A673 (cell line): ENCODE data around the gene FRMD4A. TPM values are rescaled to one million over a fixed set of nuclear protein-coding genes. Genes with fewer than 3 reads are reported as not detected.

ENCODE experiments used
- BruUV-seq: library from RNA; stranded (reverse); fragments of 400-500 nt; replicated peaks from 2 replicates; lab custom pipeline; 2021; lab: Mats Ljungman, UMichigan
- CTCF ChIA-PET: fragments of 300-600 bp; sonication (Branson Sonifier 250); formaldehyde crosslinking; loops from one replicate; lab custom pipeline; 2022; ENCODE audit warnings: antibody characterized with exemption; lab: Charles Lee
- POLR2A ChIA-PET: fragments of 300-600 bp; sonication (Branson Sonifier 250); formaldehyde crosslinking; loops from one replicate; lab custom pipeline; 2022; ENCODE audit warnings: antibody characterized with exemption; ENCODE audit not compliant: low non-redundant PET; lab: Charles Lee
- DNase-seq: peaks from one replicate; pipeline ENCODE4 v3.0.0-alpha.2; 2015; ENCODE audit warnings: low spot score
- H3K27ac ChIP-seq: fragments of 200-600 bp; sonication (generic); 2 replicates; pipeline ENCODE4 v1.5.1; 2016; ENCODE audit warnings: mixed run types, low read depth, mild to moderate bottlenecking, mixed read lengths, antibody characterized with exemption, low read length; ENCODE audit not compliant: poor library complexity, severe bottlenecking
- H3K27me3 ChIP-seq: fragments of 200-600 bp; sonication (generic); replicated peaks from 2 replicates; pipeline ENCODE4 v1.6.1; 2017; ENCODE audit warnings: mixed run types, low read depth, mild to moderate bottlenecking, mixed read lengths, antibody characterized with exemption, low read length; ENCODE audit not compliant: insufficient read depth, poor library complexity
- H3K36me3 ChIP-seq: fragments of 200-600 bp; sonication (generic); 2 replicates; pipeline ENCODE4 v1.6.1; 2016; ENCODE audit warnings: mixed run types, mild to moderate bottlenecking, mixed read lengths, antibody characterized with exemption, low read length; ENCODE audit not compliant: insufficient read depth, poor library complexity, severe bottlenecking
- H3K4me1 ChIP-seq: fragments of 200-600 bp; sonication (generic); 2 replicates; pipeline ENCODE4 v1.6.1; 2017; ENCODE audit warnings: mixed run types, mild to moderate bottlenecking, mixed read lengths, antibody characterized with exemption, low read length; ENCODE audit not compliant: insufficient read depth, poor library complexity, severe bottlenecking
- H3K4me3 ChIP-seq: fragments of 200-600 bp; sonication (generic); 2 replicates; pipeline ENCODE4 v1.5.1; 2016; ENCODE audit warnings: low read depth, mixed run types, mild to moderate bottlenecking, mixed read lengths, low read length; ENCODE audit not compliant: poor library complexity, severe bottlenecking
- H3K9me3 ChIP-seq: fragments of 200-600 bp; sonication (generic); 2 replicates; pipeline ENCODE4 v1.6.1; 2016; ENCODE audit warnings: mixed run types, low read depth, mild to moderate bottlenecking, mixed read lengths, antibody characterized with exemption, low read length; ENCODE audit not compliant: poor library complexity, severe bottlenecking
- EZH2 ChIP-seq: fragments of 200-600 bp; sonication (generic); IDR thresholded peaks from 2 replicates; pipeline ENCODE4 v1.6.1; 2017; ENCODE audit warnings: borderline replicate concordance, low read depth, mild to moderate bottlenecking, mixed read lengths, antibody characterized with exemption, low read length; ENCODE audit not compliant: poor library complexity, severe bottlenecking
- intact Hi-C: fragments of 100-400 bp; cut with micrococcal nuclease; formaldehyde crosslinking; loops from one replicate; pipeline ENCODE4 v1.10.0; 2022; ENCODE audit not compliant: unreplicated experiment
- total RNA-seq: library from RNA; stranded (reverse); gene quantifications from 2 replicates; pipeline ENCODE4 v1.2.3, GENCODE V29; 2021
- TF ChIP-seq, protein P1 (sequence below): fragments of 300-800, 200-600 bp; sonication (generic); conservative IDR thresholded peaks from 2 replicates; pipeline ENCODE4 v1.5.1; 2017; ENCODE audit warnings: low read depth, mild to moderate bottlenecking, antibody characterized with exemption, low read length, moderate library complexity, mixed read lengths

Gene FRMD4A
- total RNA-seq, 1 experiment from 2014 or later = 26.3 TPM

- no peaks in the 10 kb centered on the region for H3K36me3 ChIP-seq
- CTCF ChIA-PET = no interaction called here
- no TSS peak for BruUV-seq
- POLR2A ChIA-PET = no interaction called here
- no peak for TF ChIP-seq EZH2
- TF ChIP-seq, protein P1, sequence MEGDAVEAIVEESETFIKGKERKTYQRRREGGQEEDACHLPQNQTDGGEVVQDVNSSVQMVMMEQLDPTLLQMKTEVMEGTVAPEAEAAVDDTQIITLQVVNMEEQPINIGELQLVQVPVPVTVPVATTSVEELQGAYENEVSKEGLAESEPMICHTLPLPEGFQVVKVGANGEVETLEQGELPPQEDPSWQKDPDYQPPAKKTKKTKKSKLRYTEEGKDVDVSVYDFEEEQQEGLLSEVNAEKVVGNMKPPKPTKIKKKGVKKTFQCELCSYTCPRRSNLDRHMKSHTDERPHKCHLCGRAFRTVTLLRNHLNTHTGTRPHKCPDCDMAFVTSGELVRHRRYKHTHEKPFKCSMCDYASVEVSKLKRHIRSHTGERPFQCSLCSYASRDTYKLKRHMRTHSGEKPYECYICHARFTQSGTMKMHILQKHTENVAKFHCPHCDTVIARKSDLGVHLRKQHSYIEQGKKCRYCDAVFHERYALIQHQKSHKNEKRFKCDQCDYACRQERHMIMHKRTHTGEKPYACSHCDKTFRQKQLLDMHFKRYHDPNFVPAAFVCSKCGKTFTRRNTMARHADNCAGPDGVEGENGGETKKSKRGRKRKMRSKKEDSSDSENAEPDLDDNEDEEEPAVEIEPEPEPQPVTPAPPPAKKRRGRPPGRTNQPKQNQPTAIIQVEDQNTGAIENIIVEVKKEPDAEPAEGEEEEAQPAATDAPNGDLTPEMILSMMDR = no peak
- no peaks in the 10 kb centered on the region for H3K27me3 ChIP-seq
- no peak overlapping the region for H3K4me3 ChIP-seq
- no peaks in the 10 kb centered on the region for H3K4me1 ChIP-seq
- no peak overlapping the region for H3K27ac ChIP-seq
- no peak for DNase-seq
- H3K9me3 ChIP-seq = peaks cover 3% of the 10 kb centered on the region
- intact Hi-C loops = no loop called here
These were observed 517.9 kb downstream of the FRMD4A start for GRCh38 chr10:13812804-13813203.

- intact Hi-C loops = no loop called here
- POLR2A ChIA-PET = interaction anchor here (0.7 kb wide), 1 partner anchor 728 kb away, joined by 6 read pairs; no protein-coding TSS in a partner anchor
- Histone ChIP-seq H3K9me3 (no peaks in the 10 kb centered on the region), H3K36me3 (no peaks in the 10 kb centered on the region), H3K27me3 (no peaks in the 10 kb centered on the region), H3K4me1 (no peaks in the 10 kb centered on the region), H3K4me3 (no peak overlapping the region), H3K27ac (no peak overlapping the region)
- BruUV-seq = no TSS peak
- DNase-seq = no peak
- no peak for TF ChIP-seq EZH2
- TF ChIP-seq, protein P1 = no peak
- CTCF ChIA-PET = no interaction called here
These were observed 520.2 kb downstream of the FRMD4A start for GRCh38 chr10:13810568-13810967.

- Histone ChIP-seq H3K9me3 (no peaks in the 10 kb centered on the region), H3K4me3 (no peak overlapping the region), H3K4me1 (no peaks in the 10 kb centered on the region), H3K27ac (no peak overlapping the region), H3K27me3 (no peaks in the 10 kb centered on the region), H3K36me3 (no peaks in the 10 kb centered on the region)
- no TSS peak for BruUV-seq
- intact Hi-C loops = no loop called here
- CTCF ChIA-PET = no interaction called here
- no peak for DNase-seq
- no peak for TF ChIP-seq EZH2
- TF ChIP-seq, protein P1 = no peak
- POLR2A ChIA-PET = no interaction called here
These were observed 521.3 kb downstream of the FRMD4A start for GRCh38 chr10:13809427-13809826.
